Sigmoid colon (tissue), 7 donors: ENCODE data around the gene MED25. TPM values are rescaled to one million over a fixed set of nuclear protein-coding genes. Genes with fewer than 3 reads are reported as not detected.

Experiments
- DNase-seq: peaks from one replicate; pipeline ENCODE4 v3.0.0-alpha.2; 2019
- H3K27ac ChIP-seq, 4 donors: fragments of 200-600 bp; sonication (generic); one replicate each; pipeline ENCODE4 v1.5.1; 2016 to 2019; ENCODE audit warnings: mild to moderate bottlenecking in 1 of 4
- H3K27me3 ChIP-seq, 3 donors: fragments of 200-600 bp; sonication (generic); one replicate each; pipeline ENCODE4 v1.5.1; 2019; ENCODE audit warnings: mild to moderate bottlenecking in 1 of 3
- H3K36me3 ChIP-seq, 4 donors: fragments of 200-600 bp; sonication (generic); one replicate each; pipeline ENCODE4 v1.5.1; 2016 to 2019
- H3K4me1 ChIP-seq, 4 donors: fragments of 200-600 bp; sonication (generic); one replicate each; pipeline ENCODE4 v1.5.1; 2017 to 2019
- H3K4me3 ChIP-seq, 4 donors: fragments of 200-600 bp; sonication (generic); one replicate each; pipeline ENCODE4 v1.5.1; 2017 to 2019; ENCODE audit warnings: mild to moderate bottlenecking in 2 of 4, moderate library complexity in 1 of 4
- H3K9me3 ChIP-seq, 4 donors: fragments of 200-600 bp in 3 of 4; sonication (generic) in 3 of 4; one replicate each; pipeline versions ENCODE4 v1.5.1 to v1.6.1; 2013 to 2019
- EP300 ChIP-seq, 4 donors: sonication (generic); formaldehyde crosslinking; IDR thresholded peaks; one replicate each; pipeline ENCODE4 v1.6.1; 2017; ENCODE audit warnings: antibody characterized with exemption in 4 of 4
- POLR2A ChIP-seq, 2 donors: fragments of 450-650 bp; IDR thresholded peaks; one replicate each; pipeline ENCODE4 v1.6.1; 2016; ENCODE audit warnings: antibody characterized with exemption in 2 of 2, mild to moderate bottlenecking in 2 of 2, moderate library complexity in 2 of 2
- POLR2AphosphoS5 ChIP-seq, 4 donors: sonication (generic); formaldehyde crosslinking; IDR thresholded peaks; one replicate each; pipeline ENCODE4 v1.6.1; 2017; ENCODE audit warnings: antibody characterized with exemption in 4 of 4
- WGBS, 2 donors: extraction: QIAGEN DNeasy Blood & Tissue Kit; methylation state at CpG; one replicate each; pipeline ENCODE4 v1.1.7; 2013; 5-methylcytosine and 5-hydroxymethylcytosine counted together
- intact Hi-C: fragments of 100-400 bp; cut with DNase I; formaldehyde crosslinking; loops from one replicate; pipeline ENCODE4 v1.15.1; 2023
- polyA plus RNA-seq, 3 donors: library from polyadenylated mRNA; stranded (reverse); fragments of 200-250 nt; gene quantifications; one replicate each; pipeline ENCODE4 v1.2.3, GENCODE V29; 2013
- total RNA-seq, 4 donors: library from RNA; depleted of rRNA; stranded (reverse); fragments of >200 nt; gene quantifications; one replicate each; pipeline ENCODE4 v1.1.0, GENCODE V29; 2016
- TF ChIP-seq, protein P1 (sequence below), 4 experiments: fragments of 450-650 bp in 3 of 4; fragments of 200-600 bp in 1 of 4; IDR thresholded peaks; one replicate each; pipeline ENCODE4 v1.5.1; 2016 to 2019; ENCODE audit warnings: antibody characterized with exemption in 4 of 4, mild to moderate bottlenecking in 3 of 4, moderate library complexity in 2 of 4
- donor health status: healthy with polysubstance abuse.
- donor health status: Bipolar disorder and iron deficiency.
- donor health status: healthy.

The MED25 gene
- total and polyA plus RNA-seq, 7 donors = 17.8 to 45.4 (median 23.3) TPM

DNA sequence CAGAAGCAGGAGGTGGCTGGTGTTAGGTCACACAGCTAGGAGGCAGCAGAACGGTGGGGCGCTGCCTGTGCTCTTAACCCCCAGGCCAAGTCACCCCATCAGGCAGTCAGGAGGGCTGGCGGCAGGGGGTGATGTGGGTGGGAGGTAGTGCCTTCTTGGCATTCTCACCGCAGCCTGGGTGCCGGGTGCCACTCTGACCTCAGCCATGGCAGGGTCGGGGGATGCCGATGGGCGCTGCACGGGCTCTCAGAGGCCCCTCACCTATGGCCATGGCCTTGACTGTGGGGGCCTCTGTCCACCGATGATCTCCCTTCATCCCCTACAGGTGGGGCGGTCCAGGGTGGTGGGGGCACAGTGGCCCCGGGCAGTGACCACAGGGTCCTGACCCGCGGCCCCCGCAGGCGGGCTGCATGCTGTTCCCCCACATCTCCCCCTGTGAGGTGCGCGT is 38.5 kb downstream of the MED25 start:
- H3K9me3 ChIP-seq = no peaks in the 10 kb centered on the region
- intact Hi-C loops = no loop called here
- H3K4me1 ChIP-seq = peaks cover 0 to 51% (median 37%) of the 10 kb centered on the region in 4 donors
- no peak for DNase-seq
- 91 to 92% methylated on average over 18 of the region's 18 CpGs for WGBS, 2 donors
- H3K27ac ChIP-seq = peak overlapping the region in 1 of 4 donors; percentile 17
- H3K36me3 ChIP-seq = peaks cover 28 to 71% (median 53%) of the 10 kb centered on the region in 4 donors
- no peaks in the 10 kb centered on the region for H3K27me3 ChIP-seq
- no peak overlapping the region for H3K4me3 ChIP-seq
- TF ChIP-seq EP300 (IDR thresholded peaks at IDR 0.05) = no peak
- no peak for TF ChIP-seq POLR2A (IDR thresholded peaks at IDR 0.05)
- TF ChIP-seq, protein P1, sequence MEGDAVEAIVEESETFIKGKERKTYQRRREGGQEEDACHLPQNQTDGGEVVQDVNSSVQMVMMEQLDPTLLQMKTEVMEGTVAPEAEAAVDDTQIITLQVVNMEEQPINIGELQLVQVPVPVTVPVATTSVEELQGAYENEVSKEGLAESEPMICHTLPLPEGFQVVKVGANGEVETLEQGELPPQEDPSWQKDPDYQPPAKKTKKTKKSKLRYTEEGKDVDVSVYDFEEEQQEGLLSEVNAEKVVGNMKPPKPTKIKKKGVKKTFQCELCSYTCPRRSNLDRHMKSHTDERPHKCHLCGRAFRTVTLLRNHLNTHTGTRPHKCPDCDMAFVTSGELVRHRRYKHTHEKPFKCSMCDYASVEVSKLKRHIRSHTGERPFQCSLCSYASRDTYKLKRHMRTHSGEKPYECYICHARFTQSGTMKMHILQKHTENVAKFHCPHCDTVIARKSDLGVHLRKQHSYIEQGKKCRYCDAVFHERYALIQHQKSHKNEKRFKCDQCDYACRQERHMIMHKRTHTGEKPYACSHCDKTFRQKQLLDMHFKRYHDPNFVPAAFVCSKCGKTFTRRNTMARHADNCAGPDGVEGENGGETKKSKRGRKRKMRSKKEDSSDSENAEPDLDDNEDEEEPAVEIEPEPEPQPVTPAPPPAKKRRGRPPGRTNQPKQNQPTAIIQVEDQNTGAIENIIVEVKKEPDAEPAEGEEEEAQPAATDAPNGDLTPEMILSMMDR (IDR thresholded peaks at IDR 0.05) = no peak
- no peak for TF ChIP-seq POLR2AphosphoS5 (IDR thresholded peaks at IDR 0.05)

DNA sequence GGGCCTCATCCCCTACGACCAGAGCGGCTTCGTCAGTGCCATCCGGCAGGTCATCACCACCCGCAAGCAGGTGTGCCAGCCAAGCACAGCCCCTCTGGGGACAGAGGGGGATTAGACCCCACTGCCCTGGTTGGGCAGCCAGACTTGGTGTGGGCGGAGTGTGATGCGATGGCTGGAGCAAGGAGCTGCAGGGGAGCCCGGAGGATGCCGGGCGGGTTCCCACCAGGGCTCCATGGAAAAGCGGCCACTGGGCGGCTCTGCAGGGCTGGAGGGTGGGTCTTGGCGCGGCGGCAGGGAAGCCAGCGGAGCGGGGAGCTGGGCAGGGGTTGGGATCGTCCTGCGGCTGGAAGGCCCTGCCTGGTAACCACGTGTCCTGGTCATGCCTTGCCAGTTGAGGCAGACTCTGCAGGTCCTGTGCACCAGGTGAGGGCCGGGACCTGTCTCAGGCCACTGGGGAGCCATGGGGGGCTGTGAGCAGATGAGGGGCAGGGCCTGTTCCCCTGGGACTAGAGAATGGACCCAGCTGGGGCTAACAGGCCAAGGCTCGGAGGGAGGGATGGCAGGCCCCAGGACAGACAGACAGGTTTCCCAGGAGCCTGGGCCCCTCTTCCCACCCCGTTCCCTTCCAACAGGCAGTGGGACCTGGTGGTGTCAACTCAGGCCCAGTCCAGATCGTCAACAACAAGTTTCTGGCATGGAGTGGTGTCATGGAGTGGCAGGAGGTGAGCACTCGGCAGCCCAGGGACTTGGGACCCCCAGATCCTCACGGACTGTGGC is 39.2 kb downstream of the MED25 start:
- WGBS, 2 donors = 89 to 94% methylated on average over 26 of the region's 26 CpGs
- Histone ChIP-seq H3K4me3 (no peak overlapping the region), H3K27ac (no peak overlapping the region), H3K36me3 (peaks cover 28 to 74% (median 53%) of the 10 kb centered on the region in 4 donors), H3K27me3 (no peaks in the 10 kb centered on the region), H3K9me3 (no peaks in the 10 kb centered on the region), H3K4me1 (peaks cover 0 to 46% (median 32%) of the 10 kb centered on the region in 4 donors)
- intact Hi-C loops = no loop called here
- TF ChIP-seq, protein P1 (IDR thresholded peaks at IDR 0.05) = no peak
- TF ChIP-seq POLR2AphosphoS5 (IDR thresholded peaks at IDR 0.05) (peak in 1 of 4 donors; percentile 1), EP300 (IDR thresholded peaks at IDR 0.05) (no peak), POLR2A (IDR thresholded peaks at IDR 0.05) (no peak)
- DNase-seq = no peak

DNA sequence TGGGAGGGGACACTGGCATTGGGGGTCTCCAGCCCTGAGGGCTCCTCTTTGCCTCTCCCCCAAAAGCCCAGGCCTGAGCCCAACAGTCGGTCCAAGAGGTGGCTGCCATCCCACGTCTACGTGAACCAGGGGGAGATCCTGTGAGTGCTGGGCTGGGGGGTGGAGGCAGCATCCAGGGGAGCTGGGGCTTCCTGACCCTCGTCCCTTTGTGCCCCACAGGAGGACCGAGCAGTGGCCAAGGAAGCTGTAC is 39.7 kb downstream of the MED25 start:
- DNase-seq = no peak
- TF ChIP-seq, protein P1 (IDR thresholded peaks at IDR 0.05) = no peak
- TF ChIP-seq POLR2AphosphoS5 (IDR thresholded peaks at IDR 0.05) (no peak), EP300 (IDR thresholded peaks at IDR 0.05) (no peak), POLR2A (IDR thresholded peaks at IDR 0.05) (no peak)
- WGBS, 2 donors = 85 to 89% methylated on average over 5 of the region's 5 CpGs
- Histone ChIP-seq H3K4me1 (peaks cover 0 to 41% (median 27%) of the 10 kb centered on the region in 4 donors), H3K27me3 (no peaks in the 10 kb centered on the region), H3K4me3 (no peak overlapping the region), H3K27ac (no peak overlapping the region), H3K36me3 (peaks cover 28 to 78% (median 53%) of the 10 kb centered on the region in 4 donors), H3K9me3 (no peaks in the 10 kb centered on the region)
- intact Hi-C loops = no loop called here

DNA sequence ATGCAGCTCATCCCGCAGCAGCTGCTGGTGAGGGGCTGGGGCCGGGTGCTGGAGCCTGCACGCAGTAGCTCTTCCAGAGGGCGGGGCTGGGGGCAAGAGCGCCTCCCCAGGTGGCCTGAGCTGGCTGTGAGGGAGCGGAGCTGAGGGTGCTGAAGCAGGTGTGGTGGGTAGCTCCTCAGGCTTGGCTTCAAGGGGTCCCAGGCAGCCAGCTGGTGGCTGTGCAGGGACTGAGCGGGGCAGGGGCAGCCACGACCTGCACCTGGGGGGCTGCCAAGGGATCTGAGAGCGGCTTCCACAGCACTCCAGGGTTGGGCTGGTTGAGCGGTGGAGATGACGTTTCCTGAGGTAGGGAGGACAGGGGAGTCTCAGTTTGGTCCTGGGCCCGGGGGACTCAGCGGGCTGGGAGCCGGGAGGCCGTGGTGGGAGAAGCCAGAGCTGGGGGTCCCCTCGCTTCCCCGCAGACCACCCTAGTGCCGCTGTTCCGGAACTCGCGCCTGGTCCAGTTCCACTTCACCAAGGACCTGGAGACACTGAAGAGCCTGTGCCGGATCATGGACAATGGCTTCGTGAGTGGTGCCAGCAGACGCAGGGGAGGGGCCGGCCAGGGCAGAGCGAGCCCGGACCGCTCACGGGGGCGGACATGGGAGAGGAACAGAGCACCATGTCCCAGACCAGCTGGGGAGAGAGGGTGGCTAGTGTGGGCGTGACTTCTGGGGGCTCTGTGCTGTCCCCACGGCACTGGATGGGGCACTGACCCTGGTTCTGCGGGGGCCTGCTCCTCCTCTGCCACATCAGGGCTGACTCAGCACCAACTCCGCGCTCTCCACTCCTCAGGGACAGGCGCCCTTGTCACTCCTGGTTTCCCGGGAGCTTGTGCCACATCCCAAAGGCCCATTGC is 40.2 kb downstream of the MED25 start:
- H3K36me3 ChIP-seq = peaks cover 30 to 84% (median 54%) of the 10 kb centered on the region in 4 donors
- H3K27ac ChIP-seq = peak overlapping the region in 1 of 4 donors; percentile 11
- H3K27me3 ChIP-seq = no peaks in the 10 kb centered on the region
- no peak overlapping the region for H3K4me3 ChIP-seq
- H3K4me1 ChIP-seq = peaks cover 0 to 35% (median 21%) of the 10 kb centered on the region in 4 donors
- no peak for DNase-seq
- intact Hi-C loops = no loop called here
- WGBS, 2 donors = 89 to 90% methylated on average over 37 of the region's 37 CpGs
- H3K9me3 ChIP-seq = no peaks in the 10 kb centered on the region
- TF ChIP-seq, protein P1 (IDR thresholded peaks at IDR 0.05) = no peak
- TF ChIP-seq EP300 (IDR thresholded peaks at IDR 0.05) (no peak), POLR2AphosphoS5 (IDR thresholded peaks at IDR 0.05) (no peak), POLR2A (IDR thresholded peaks at IDR 0.05) (no peak)
